A673 (cell line): ENCODE measurements around the gene TNFAIP8L1. TPM values are rescaled to one million over a fixed set of nuclear protein-coding genes. Genes with fewer than 3 reads are reported as not detected.

ENCODE experiments used
- BruUV-seq: library from RNA; stranded (reverse); fragments of 400-500 nt; replicated peaks from 2 replicates; lab custom pipeline; 2021; lab: Mats Ljungman, UMichigan
- CTCF ChIA-PET: fragments of 300-600 bp; sonication (Branson Sonifier 250); formaldehyde crosslinking; loops from one replicate; lab custom pipeline; 2022; ENCODE audit warnings: antibody characterized with exemption; lab: Charles Lee
- POLR2A ChIA-PET: fragments of 300-600 bp; sonication (Branson Sonifier 250); formaldehyde crosslinking; loops from one replicate; lab custom pipeline; 2022; ENCODE audit warnings: antibody characterized with exemption; ENCODE audit not compliant: low non-redundant PET; lab: Charles Lee
- DNase-seq: peaks from one replicate; pipeline ENCODE4 v3.0.0-alpha.2; 2015; ENCODE audit warnings: low spot score
- H3K27ac ChIP-seq: fragments of 200-600 bp; sonication (generic); 2 replicates; pipeline ENCODE4 v1.5.1; 2016; ENCODE audit warnings: mixed run types, low read depth, mild to moderate bottlenecking, mixed read lengths, antibody characterized with exemption, low read length; ENCODE audit not compliant: poor library complexity, severe bottlenecking
- H3K27me3 ChIP-seq: fragments of 200-600 bp; sonication (generic); replicated peaks from 2 replicates; pipeline ENCODE4 v1.6.1; 2017; ENCODE audit warnings: mixed run types, low read depth, mild to moderate bottlenecking, mixed read lengths, antibody characterized with exemption, low read length; ENCODE audit not compliant: insufficient read depth, poor library complexity
- H3K36me3 ChIP-seq: fragments of 200-600 bp; sonication (generic); 2 replicates; pipeline ENCODE4 v1.6.1; 2016; ENCODE audit warnings: mixed run types, mild to moderate bottlenecking, mixed read lengths, antibody characterized with exemption, low read length; ENCODE audit not compliant: insufficient read depth, poor library complexity, severe bottlenecking
- H3K4me1 ChIP-seq: fragments of 200-600 bp; sonication (generic); 2 replicates; pipeline ENCODE4 v1.6.1; 2017; ENCODE audit warnings: mixed run types, mild to moderate bottlenecking, mixed read lengths, antibody characterized with exemption, low read length; ENCODE audit not compliant: insufficient read depth, poor library complexity, severe bottlenecking
- H3K4me3 ChIP-seq: fragments of 200-600 bp; sonication (generic); 2 replicates; pipeline ENCODE4 v1.5.1; 2016; ENCODE audit warnings: low read depth, mixed run types, mild to moderate bottlenecking, mixed read lengths, low read length; ENCODE audit not compliant: poor library complexity, severe bottlenecking
- H3K9me3 ChIP-seq: fragments of 200-600 bp; sonication (generic); 2 replicates; pipeline ENCODE4 v1.6.1; 2016; ENCODE audit warnings: mixed run types, low read depth, mild to moderate bottlenecking, mixed read lengths, antibody characterized with exemption, low read length; ENCODE audit not compliant: poor library complexity, severe bottlenecking
- CTCF ChIP-seq: fragments of 300-800, 200-600 bp; sonication (generic); conservative IDR thresholded peaks from 2 replicates; pipeline ENCODE4 v1.5.1; 2017; ENCODE audit warnings: low read depth, mild to moderate bottlenecking, antibody characterized with exemption, low read length, moderate library complexity, mixed read lengths
- EZH2 ChIP-seq: fragments of 200-600 bp; sonication (generic); IDR thresholded peaks from 2 replicates; pipeline ENCODE4 v1.6.1; 2017; ENCODE audit warnings: borderline replicate concordance, low read depth, mild to moderate bottlenecking, mixed read lengths, antibody characterized with exemption, low read length; ENCODE audit not compliant: poor library complexity, severe bottlenecking
- intact Hi-C: fragments of 100-400 bp; cut with micrococcal nuclease; formaldehyde crosslinking; loops from one replicate; pipeline ENCODE4 v1.10.0; 2022; ENCODE audit not compliant: unreplicated experiment
- total RNA-seq: library from RNA; stranded (reverse); gene quantifications from 2 replicates; pipeline ENCODE4 v1.2.3, GENCODE V29; 2021

Gene TNFAIP8L1
- total RNA-seq, 1 experiment from 2014 or later: 24.7 TPM

- H3K36me3 ChIP-seq: peaks cover 3% of the 10 kb centered on the region
Observed at GRCh38 chr19:4684312-4685095, 45.2 kb downstream of the TNFAIP8L1 start.

GRCh38 chr19:4686700-4687099 lies 47.4 kb downstream of the TNFAIP8L1 start:
- Histone ChIP-seq H3K4me1 (no peaks in the 10 kb centered on the region), H3K4me3 (no peak overlapping the region), H3K36me3 (peaks cover 16% of the 10 kb centered on the region), H3K27me3 (no peaks in the 10 kb centered on the region), H3K9me3 (no peaks in the 10 kb centered on the region), H3K27ac (no peak overlapping the region)
- TF ChIP-seq EZH2 (no peak), CTCF (no peak)
- intact Hi-C loops: no loop called here
- ChIA-PET POLR2A (no interaction called here), CTCF (no interaction called here)
- no peak for DNase-seq
- no TSS peak for BruUV-seq

More at GRCh38 chr19:4684312-4685095, 45.2 kb downstream of the TNFAIP8L1 start:
- no TSS peak for BruUV-seq
- intact Hi-C loops: no loop called here
- no peak for DNase-seq
- no peak for TF ChIP-seq CTCF
- no peak for TF ChIP-seq EZH2
- no peak overlapping the region for H3K4me3 ChIP-seq
- POLR2A ChIA-PET: no interaction called here
- CTCF ChIA-PET: no interaction called here
- no peaks in the 10 kb centered on the region for H3K4me1 ChIP-seq
- no peak overlapping the region for H3K27ac ChIP-seq
- no peaks in the 10 kb centered on the region for H3K27me3 ChIP-seq
- H3K9me3 ChIP-seq: no peaks in the 10 kb centered on the region

- DNase-seq: no peak
- H3K27me3 ChIP-seq: no peaks in the 10 kb centered on the region
- H3K27ac ChIP-seq: no peak overlapping the region
- intact Hi-C loops: no loop called here
- ChIA-PET POLR2A (no interaction called here), CTCF (no interaction called here)
- no TSS peak for BruUV-seq
- H3K9me3 ChIP-seq: no peaks in the 10 kb centered on the region
- TF ChIP-seq EZH2 (no peak), CTCF (no peak)
- H3K36me3 ChIP-seq: peaks cover 19% of the 10 kb centered on the region
- no peaks in the 10 kb centered on the region for H3K4me1 ChIP-seq
- no peak overlapping the region for H3K4me3 ChIP-seq
Observed at GRCh38 chr19:4687396-4687795, 48.1 kb downstream of the TNFAIP8L1 start.
